Skeletal muscle satellite cell (primary cell): ENCODE results near the gene ARID1B.

Experiments used
- H3K27me3 ChIP-seq: 2 replicates; pipeline ENCODE4 v1.7.0; 2013; ENCODE audit warnings: low read length; ENCODE audit not compliant: control insufficient read depth, insufficient read depth
- H3K36me3 ChIP-seq: 2 replicates; pipeline ENCODE4 v1.7.0; 2013; ENCODE audit warnings: mild to moderate bottlenecking, control low read depth, low read length; ENCODE audit not compliant: insufficient read depth
- H3K4me1 ChIP-seq: 2 replicates; pipeline ENCODE4 v1.7.0; 2013; ENCODE audit warnings: low read length; ENCODE audit not compliant: control insufficient read depth, insufficient read depth
- H3K4me2 ChIP-seq: 2 replicates; pipeline ENCODE4 v1.7.0; 2013; ENCODE audit warnings: mild to moderate bottlenecking, low read length
- H3K4me3 ChIP-seq: 2 replicates; pipeline ENCODE4 v1.7.0; 2013; ENCODE audit warnings: low read length
- H3K9ac ChIP-seq: 2 replicates; pipeline ENCODE4 v1.7.0; 2013; ENCODE audit warnings: mild to moderate bottlenecking, low read depth, low read length, moderate library complexity
- H3K9me3 ChIP-seq: replicated peaks from 2 replicates; pipeline ENCODE4 v1.7.0; 2013; ENCODE audit warnings: mild to moderate bottlenecking, control low read depth, low read length

ARID1B gene

GRCh38 chr6:157211603-157212455 is 434.7 kb downstream of the ARID1B start:
- no peak overlapping the region for H3K4me3 ChIP-seq
- H3K4me1 ChIP-seq, result no peaks in the 10 kb centered on the region
- no peaks in the 10 kb centered on the region for H3K27me3 ChIP-seq
- H3K4me2 ChIP-seq, result no peak overlapping the region
- no peaks in the 10 kb centered on the region for H3K9me3 ChIP-seq
- peaks cover 9% of the 10 kb centered on the region for H3K36me3 ChIP-seq
- no peak overlapping the region for H3K9ac ChIP-seq

GRCh38 chr6:157213426-157213825 is 436.2 kb downstream of the ARID1B start:
- no peak overlapping the region for H3K9ac ChIP-seq
- no peaks in the 10 kb centered on the region for H3K36me3 ChIP-seq
- no peak overlapping the region for H3K4me2 ChIP-seq
- no peaks in the 10 kb centered on the region for H3K27me3 ChIP-seq
- H3K9me3 ChIP-seq, result no peaks in the 10 kb centered on the region
- no peaks in the 10 kb centered on the region for H3K4me1 ChIP-seq
- no peak overlapping the region for H3K4me3 ChIP-seq

GRCh38 chr6:157213907-157214565 is 436.9 kb downstream of the ARID1B start:
- Histone ChIP-seq H3K4me2 (no peak overlapping the region), H3K9ac (no peak overlapping the region), H3K27me3 (no peaks in the 10 kb centered on the region), H3K36me3 (no peaks in the 10 kb centered on the region), H3K4me1 (peaks cover 3% of the 10 kb centered on the region), H3K9me3 (no peaks in the 10 kb centered on the region), H3K4me3 (no peak overlapping the region)

- no peak overlapping the region for H3K9ac ChIP-seq
- no peaks in the 10 kb centered on the region for H3K27me3 ChIP-seq
- no peak overlapping the region for H3K4me3 ChIP-seq
- no peaks in the 10 kb centered on the region for H3K9me3 ChIP-seq
- no peaks in the 10 kb centered on the region for H3K36me3 ChIP-seq
- no peak overlapping the region for H3K4me2 ChIP-seq
- H3K4me1 ChIP-seq, result peaks cover 20% of the 10 kb centered on the region
These were observed 438.5 kb downstream of the ARID1B start for GRCh38 chr6:157215717-157216116.

GRCh38 chr6:157216570-157216969 is 439.4 kb downstream of the ARID1B start:
- Histone ChIP-seq H3K9ac (no peak overlapping the region), H3K4me1 (peaks cover 28% of the 10 kb centered on the region), H3K4me3 (no peak overlapping the region), H3K4me2 (no peak overlapping the region), H3K36me3 (no peaks in the 10 kb centered on the region), H3K27me3 (no peaks in the 10 kb centered on the region), H3K9me3 (no peaks in the 10 kb centered on the region)

GRCh38 chr6:157217198-157217893 is 440.2 kb downstream of the ARID1B start:
- no peak overlapping the region for H3K4me3 ChIP-seq
- H3K36me3 ChIP-seq, result no peaks in the 10 kb centered on the region
- H3K9ac ChIP-seq, result no peak overlapping the region
- H3K9me3 ChIP-seq, result no peaks in the 10 kb centered on the region
- peaks cover 29% of the 10 kb centered on the region for H3K4me1 ChIP-seq
- no peak overlapping the region for H3K4me2 ChIP-seq
- H3K27me3 ChIP-seq, result no peaks in the 10 kb centered on the region

- Histone ChIP-seq H3K4me1 (peaks cover 34% of the 10 kb centered on the region), H3K4me2 (no peak overlapping the region), H3K27me3 (no peaks in the 10 kb centered on the region), H3K9me3 (no peaks in the 10 kb centered on the region), H3K9ac (no peak overlapping the region), H3K4me3 (no peak overlapping the region), H3K36me3 (no peaks in the 10 kb centered on the region)
These were observed 440.8 kb downstream of the ARID1B start for GRCh38 chr6:157217894-157218370.

GRCh38 chr6:157218371-157219198 is 441.4 kb downstream of the ARID1B start:
- no peaks in the 10 kb centered on the region for H3K27me3 ChIP-seq
- no peak overlapping the region for H3K4me2 ChIP-seq
- no peaks in the 10 kb centered on the region for H3K9me3 ChIP-seq
- H3K36me3 ChIP-seq, result no peaks in the 10 kb centered on the region
- no peak overlapping the region for H3K4me3 ChIP-seq
- H3K9ac ChIP-seq, result no peak overlapping the region
- H3K4me1 ChIP-seq, result peaks cover 37% of the 10 kb centered on the region

- Histone ChIP-seq H3K36me3 (no peaks in the 10 kb centered on the region), H3K9me3 (no peaks in the 10 kb centered on the region), H3K4me2 (peak overlapping the region; percentile 80), H3K9ac (peak overlapping the region; percentile 71), H3K4me1 (peaks cover 37% of the 10 kb centered on the region), H3K4me3 (peak overlapping the region; percentile 68), H3K27me3 (no peaks in the 10 kb centered on the region)
These were observed 442.3 kb downstream of the ARID1B start for GRCh38 chr6:157219201-157220200.

- peak overlapping the region; percentile 80 for H3K4me2 ChIP-seq
- H3K36me3 ChIP-seq, result no peaks in the 10 kb centered on the region
- H3K4me3 ChIP-seq, result peak overlapping the region; percentile 68
- H3K4me1 ChIP-seq, result peaks cover 37% of the 10 kb centered on the region
- no peaks in the 10 kb centered on the region for H3K9me3 ChIP-seq
- H3K9ac ChIP-seq, result peak overlapping the region; percentile 71
- H3K27me3 ChIP-seq, result no peaks in the 10 kb centered on the region
These were observed 443.3 kb downstream of the ARID1B start for GRCh38 chr6:157220485-157220884.
